Measurements from ENCODE around the gene NKX2-8. TPM values are rescaled to one million over a fixed set of nuclear protein-coding genes. Genes with fewer than 3 reads are reported as not detected.

Gene NKX2-8
- polyA plus RNA-seq, 1 donor from 2014 or later: not detected

DNA sequence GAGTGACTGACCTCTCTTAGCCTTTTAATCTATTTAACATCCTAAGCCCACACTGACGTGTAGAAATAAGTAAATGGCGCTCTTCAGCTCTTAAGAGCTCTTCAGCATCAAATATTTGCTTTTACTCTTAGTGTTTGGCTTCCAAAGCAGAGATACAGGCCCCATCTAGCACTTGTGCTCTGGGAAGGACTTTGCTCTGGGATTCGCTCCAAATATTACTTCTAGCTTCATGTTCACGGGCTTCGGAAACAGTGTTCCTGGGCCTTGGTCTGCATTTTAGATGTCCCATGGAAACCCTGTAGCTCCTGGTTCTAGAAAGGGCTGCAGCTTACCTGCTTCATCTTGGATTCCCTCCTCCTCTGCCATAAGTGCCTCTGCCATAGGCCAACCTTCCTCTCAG is 2.7 kb upstream of the NKX2-8 start:
- Mint-ChIP-seq H3K4me1 (no peaks in the 10 kb centered on the region), H3K9me3 (no peaks in the 10 kb centered on the region), H3K4me3 (no peak overlapping the region), H3K36me3 (no peaks in the 10 kb centered on the region), H3K27me3 (peaks cover 48% of the 10 kb centered on the region), H3K27ac (no peak overlapping the region)

DNA sequence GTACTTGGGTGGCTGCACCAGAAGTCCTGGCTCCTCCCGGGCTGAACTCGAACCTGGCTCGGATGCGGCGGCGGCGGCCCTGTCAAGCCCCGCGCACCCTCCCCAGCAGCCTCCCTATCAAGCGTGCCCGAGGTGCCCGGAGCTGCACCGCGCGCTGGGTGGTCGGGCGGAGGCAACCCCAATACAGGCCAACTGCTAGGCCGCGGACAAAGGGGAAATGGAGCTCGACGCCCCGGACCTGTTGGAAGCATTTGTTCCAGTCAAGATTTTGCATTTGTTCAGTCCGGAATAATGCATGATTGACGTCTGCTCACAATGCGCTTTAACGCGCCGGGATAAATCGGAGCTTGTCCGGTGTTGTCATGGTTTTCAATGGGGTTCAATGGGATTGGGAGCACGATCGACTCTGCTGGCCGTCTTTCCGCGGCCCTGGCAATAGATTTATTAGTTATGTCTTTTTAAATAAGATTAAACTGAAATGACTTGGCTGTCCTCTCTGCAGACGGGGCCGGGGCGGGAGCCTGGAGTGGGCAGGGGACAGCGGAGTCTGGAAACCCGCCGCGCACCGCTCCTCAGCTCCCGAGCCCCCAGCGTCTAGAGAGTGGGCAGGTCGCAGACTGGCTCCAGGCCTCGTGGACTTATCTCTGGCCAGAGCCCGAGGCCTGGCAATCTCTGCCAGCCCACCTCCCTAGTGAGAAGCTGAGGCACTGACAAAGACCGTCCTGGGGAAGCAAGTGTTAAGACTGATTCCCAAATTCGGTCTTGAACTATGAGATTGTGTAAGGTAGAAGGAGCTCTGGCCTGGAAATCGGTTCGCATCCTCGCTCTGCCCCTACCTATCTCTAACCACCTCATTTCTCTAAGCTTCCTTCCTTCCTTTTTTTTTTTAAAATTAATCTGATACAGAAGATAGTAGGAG is 1.7 kb upstream of the NKX2-8 start:
- H3K9me3 Mint-ChIP-seq: no peaks in the 10 kb centered on the region
- H3K4me3 Mint-ChIP-seq: no peak overlapping the region
- H3K27ac Mint-ChIP-seq: no peak overlapping the region
- no peaks in the 10 kb centered on the region for H3K36me3 Mint-ChIP-seq
- peaks cover 56% of the 10 kb centered on the region for H3K27me3 Mint-ChIP-seq
- H3K4me1 Mint-ChIP-seq: no peaks in the 10 kb centered on the region

DNA sequence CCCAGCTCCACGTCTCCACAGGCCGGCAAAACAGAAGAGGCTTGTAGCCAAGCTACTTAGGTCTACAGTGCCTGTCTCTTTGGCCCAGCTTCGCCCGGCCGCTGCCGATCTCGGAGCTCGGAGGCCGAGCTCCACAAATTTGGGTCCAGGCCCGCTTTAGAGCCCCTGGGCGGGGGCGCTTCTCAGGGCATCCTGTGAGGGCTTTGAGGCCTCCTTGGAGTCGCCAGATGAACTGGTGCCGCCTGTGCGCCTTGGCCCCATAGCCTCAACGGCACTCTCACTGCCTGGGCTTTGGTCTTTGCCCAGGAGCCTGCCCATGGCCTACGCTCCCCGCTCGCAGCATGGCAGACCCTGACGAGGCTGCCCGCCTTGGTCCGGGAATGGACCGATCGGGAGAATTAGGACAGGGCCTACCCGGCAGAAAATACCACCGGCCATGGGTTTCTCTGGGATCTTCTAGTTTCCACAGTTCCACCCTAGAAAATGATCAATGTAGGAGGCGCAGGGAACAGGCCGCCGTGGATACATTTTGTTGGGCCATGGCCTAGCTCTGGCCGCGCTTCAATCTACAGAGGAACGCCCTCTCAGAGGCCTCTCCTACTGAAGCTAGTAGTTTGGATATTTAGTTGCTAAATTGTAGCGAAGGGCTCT is 953 bp upstream of the NKX2-8 start:
- Mint-ChIP-seq H3K27me3 (peaks cover 58% of the 10 kb centered on the region), H3K36me3 (no peaks in the 10 kb centered on the region), H3K27ac (no peak overlapping the region), H3K9me3 (no peaks in the 10 kb centered on the region), H3K4me3 (peak overlapping the region in 1 of 4 donors; percentile 37), H3K4me1 (no peaks in the 10 kb centered on the region)

DNA sequence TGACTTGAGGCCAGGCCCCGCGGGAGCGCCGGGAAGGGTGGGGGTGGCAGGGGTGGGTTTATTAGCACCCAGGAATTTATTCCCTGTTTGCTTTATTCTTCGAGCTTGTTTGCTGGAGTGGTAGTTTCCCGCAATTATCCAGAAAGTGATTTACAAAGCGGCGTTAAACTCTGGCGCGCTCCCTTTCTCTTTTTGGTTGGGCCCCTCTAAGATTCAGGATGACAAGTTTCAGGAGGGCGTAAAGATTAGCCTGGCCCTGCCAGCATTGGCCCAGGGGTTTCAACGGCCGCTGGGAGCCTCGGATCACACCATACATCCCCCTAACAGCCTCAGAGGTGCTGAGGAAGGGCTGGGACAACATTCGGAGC is 444 bp upstream of the NKX2-8 start:
- H3K27ac Mint-ChIP-seq: no peak overlapping the region
- H3K4me1 Mint-ChIP-seq: no peaks in the 10 kb centered on the region
- no peaks in the 10 kb centered on the region for H3K36me3 Mint-ChIP-seq
- peaks cover 58% of the 10 kb centered on the region for H3K27me3 Mint-ChIP-seq
- no peak overlapping the region for H3K4me3 Mint-ChIP-seq
- no peaks in the 10 kb centered on the region for H3K9me3 Mint-ChIP-seq

DNA sequence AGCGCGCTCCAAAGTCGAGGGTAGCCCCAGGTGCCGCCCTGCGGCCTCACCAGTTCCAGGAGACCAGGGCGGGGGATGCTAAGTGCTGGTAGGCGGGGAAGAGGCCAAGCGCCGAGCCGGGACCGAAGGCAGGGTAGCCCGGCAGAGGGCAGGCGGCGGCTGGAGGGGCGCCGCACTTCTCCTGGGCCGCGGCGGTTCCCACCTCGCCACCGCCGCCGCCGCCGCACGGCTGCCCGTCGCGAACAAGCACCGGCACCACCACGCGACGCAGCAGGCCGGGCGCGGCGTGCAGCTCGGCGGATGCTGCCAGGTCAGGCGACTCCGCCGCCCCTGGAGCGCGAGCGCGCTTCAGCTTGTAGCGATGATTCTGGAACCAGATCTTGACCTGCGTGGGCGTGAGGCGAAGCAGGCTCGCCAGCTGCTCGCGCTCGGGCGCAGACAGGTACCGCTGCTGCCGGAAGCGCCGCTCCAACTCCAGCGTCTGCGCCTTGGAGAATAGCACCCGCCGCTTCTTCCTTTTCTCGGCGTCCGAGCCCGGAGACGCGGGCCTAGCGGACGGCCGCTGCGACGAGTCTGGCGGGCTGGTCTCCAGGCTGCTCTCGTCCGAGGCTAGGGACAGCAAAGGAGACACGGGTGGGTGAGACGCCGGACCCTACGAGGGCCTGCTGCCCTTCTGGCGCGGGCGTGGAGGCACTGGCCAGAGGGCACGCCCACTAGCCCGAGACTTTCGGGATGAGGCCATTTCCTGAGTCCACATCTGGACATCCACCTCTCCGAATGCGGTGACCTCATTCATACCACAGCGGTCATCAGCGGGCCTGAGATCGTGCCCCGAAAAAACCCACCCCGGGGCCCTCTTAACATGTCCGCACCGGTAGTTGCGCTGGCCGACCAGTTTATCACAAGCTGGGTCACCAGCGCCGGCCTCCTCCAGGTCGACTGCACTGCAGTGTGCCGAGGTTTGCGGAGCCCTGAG is 1.3 kb downstream of the NKX2-8 start:
- no peak overlapping the region for H3K27ac Mint-ChIP-seq
- no peak overlapping the region for H3K4me3 Mint-ChIP-seq
- no peaks in the 10 kb centered on the region for H3K36me3 Mint-ChIP-seq
- H3K9me3 Mint-ChIP-seq: no peaks in the 10 kb centered on the region
- H3K27me3 Mint-ChIP-seq: peaks cover 47% of the 10 kb centered on the region
- no peaks in the 10 kb centered on the region for H3K4me1 Mint-ChIP-seq

DNA sequence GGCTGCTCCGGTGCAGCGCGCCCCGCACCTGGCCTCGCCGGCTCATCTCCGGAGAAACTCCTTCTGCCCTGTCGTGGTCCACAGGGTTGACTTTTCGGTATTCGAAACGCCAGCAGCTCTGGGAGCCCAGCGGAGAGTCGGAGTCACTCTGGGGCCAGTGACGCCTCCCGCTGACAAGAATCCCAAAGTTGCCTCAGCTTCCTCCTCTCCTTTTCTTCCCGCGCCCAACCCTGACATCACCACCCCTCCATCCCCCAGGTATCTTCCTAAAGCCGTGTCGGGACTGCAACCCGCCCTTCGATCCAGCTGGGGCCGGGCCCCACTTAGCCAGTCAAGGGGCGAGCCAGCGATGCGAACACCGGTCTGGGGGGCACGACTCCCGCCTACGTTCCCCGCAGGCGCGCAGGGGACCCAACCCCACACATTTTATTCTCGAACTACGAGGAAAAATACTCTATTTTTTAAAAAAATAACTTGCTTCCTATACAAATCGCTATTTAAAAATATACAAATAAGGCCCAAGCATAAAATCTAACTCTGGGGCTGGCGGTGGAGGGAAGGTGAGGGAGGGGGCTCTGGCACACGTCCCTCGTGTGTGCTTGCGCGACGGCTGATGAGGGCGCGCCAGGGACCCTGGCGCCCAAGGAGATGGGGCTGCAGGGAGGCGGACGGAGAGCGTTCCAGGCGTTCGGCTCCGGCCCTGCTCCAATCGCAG is 2.1 kb downstream of the NKX2-8 start:
- Mint-ChIP-seq H3K27me3 (peaks cover 42% of the 10 kb centered on the region), H3K4me3 (no peak overlapping the region), H3K27ac (no peak overlapping the region), H3K4me1 (no peaks in the 10 kb centered on the region), H3K36me3 (no peaks in the 10 kb centered on the region), H3K9me3 (no peaks in the 10 kb centered on the region)

DNA sequence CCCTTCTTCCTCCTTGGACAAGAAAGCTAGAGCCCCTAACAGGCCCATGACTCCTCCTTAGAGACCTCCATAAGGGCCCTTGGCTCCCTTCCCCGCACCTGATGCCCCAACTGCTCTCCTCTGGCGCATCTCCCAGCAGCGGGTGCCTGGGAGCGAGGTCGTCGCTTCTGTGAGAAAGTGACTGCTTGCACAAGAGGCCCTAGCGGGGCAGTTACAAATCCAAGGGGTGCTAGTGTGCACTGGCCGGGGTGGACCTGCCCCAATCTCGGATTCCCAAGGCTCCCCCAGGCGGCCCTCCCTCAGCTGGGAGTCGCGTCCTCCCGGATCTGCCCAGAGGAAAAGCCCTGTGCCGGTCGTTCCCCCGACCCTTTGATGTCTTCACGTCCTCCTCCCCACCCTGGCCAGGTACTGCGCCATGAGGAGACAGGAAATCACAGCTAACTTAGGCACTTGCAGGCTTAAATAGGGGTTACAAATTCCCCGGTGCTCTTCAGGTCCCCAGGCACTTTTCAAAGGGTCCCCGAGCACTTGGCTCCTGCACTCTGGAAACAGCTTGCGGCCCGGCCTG is 2.8 kb downstream of the NKX2-8 start:
- Mint-ChIP-seq H3K9me3 (no peaks in the 10 kb centered on the region), H3K27ac (no peak overlapping the region), H3K36me3 (no peaks in the 10 kb centered on the region), H3K27me3 (peaks cover 36% of the 10 kb centered on the region), H3K4me1 (no peaks in the 10 kb centered on the region), H3K4me3 (no peak overlapping the region)

DNA sequence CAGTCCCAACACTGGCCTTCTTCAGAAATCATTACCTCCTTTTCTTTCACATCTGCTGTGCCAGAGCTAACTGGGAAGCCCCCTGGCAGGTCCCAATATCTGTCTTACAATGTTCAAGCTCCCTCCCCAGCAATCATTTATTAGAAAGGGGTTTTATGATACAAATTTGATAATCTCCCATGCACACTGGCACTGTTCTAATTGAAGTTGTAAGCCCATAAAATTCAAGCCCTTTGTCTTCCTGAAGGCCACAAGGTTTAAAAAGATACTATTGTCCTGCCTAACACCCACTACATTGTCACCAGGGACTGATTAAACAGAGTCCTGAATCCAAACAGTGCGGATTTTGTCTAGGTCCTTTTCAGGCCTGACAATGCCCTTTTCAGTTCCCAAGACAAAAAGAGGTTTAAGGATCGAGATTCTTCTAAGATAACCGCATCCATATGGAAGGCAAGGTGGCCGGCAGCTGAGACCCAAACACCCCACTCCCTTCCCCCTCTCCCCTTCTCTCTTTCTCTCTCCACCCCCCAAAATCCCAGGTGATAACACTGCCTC is 3.3 kb downstream of the NKX2-8 start:
- H3K4me3 Mint-ChIP-seq: no peak overlapping the region

DNA sequence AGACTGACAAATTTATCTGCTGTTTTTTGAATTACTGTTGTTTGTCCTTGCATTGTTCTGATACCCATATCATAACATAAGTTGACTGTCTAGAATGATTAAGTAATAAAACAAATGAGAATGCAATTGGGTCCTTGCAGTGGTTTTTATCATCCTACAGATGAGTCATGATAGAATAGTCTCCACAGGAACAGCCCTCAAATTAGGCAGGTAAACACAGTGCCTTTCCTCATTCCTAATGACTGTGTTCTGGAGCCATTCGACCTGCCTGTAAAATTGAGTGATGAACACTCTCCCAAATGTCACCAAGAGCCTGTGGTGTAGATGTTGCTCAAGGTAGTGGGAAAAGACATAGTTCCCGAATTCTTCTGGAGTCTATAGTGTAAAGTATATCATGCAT is 12.3 kb downstream of the NKX2-8 start:
- Mint-ChIP-seq H3K27ac (no peak overlapping the region), H3K9me3 (peaks cover 0 to 4% (median 0%) of the 10 kb centered on the region in 3 donors), H3K27me3 (peaks cover 2% of the 10 kb centered on the region), H3K36me3 (no peaks in the 10 kb centered on the region), H3K4me3 (no peak overlapping the region), H3K4me1 (peaks cover 0 to 2% (median 0%) of the 10 kb centered on the region in 3 donors)

More for the DNA sequence above, 3.3 kb downstream of the NKX2-8 start:
- Mint-ChIP-seq H3K36me3 (no peaks in the 10 kb centered on the region), H3K27me3 (peaks cover 32% of the 10 kb centered on the region), H3K27ac (no peak overlapping the region), H3K4me1 (no peaks in the 10 kb centered on the region), H3K9me3 (no peaks in the 10 kb centered on the region)

DNA sequence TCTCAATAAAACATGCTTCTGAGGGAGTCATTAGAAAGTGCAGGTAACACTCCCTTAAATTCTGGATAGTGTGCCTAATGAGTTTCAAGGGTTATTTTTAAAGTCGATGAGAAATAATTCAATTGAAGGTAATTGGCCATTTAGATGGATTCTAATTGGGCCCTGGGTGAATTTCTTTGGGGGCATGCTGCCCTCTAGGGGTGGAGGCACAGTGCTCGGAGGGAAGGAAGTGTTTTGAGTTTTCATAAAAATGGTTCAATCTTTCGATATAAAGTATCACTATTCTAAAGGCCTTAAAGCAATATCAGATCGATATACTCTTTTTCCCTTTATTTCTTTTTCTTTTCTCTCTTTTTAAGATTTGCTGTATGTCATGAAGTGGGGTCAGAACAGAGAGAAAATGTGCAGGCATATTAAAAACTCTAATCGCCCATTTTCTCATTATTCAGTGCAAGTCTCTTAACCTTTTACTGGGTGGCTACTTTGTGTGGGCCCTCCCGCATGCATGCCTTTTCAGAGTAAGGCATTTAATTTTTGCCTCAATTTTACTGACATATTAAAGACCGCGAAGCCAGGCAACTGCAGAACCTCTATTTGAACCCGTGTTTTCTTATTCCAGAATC is 25.5 kb downstream of the NKX2-8 start:
- H3K36me3 Mint-ChIP-seq: no peaks in the 10 kb centered on the region
- H3K4me3 Mint-ChIP-seq: no peak overlapping the region
- H3K27me3 Mint-ChIP-seq: peaks cover 3% of the 10 kb centered on the region
- H3K27ac Mint-ChIP-seq: no peak overlapping the region
- no peaks in the 10 kb centered on the region for H3K9me3 Mint-ChIP-seq
- peaks cover 0 to 3% (median 2%) of the 10 kb centered on the region in 3 donors for H3K4me1 Mint-ChIP-seq

DNA sequence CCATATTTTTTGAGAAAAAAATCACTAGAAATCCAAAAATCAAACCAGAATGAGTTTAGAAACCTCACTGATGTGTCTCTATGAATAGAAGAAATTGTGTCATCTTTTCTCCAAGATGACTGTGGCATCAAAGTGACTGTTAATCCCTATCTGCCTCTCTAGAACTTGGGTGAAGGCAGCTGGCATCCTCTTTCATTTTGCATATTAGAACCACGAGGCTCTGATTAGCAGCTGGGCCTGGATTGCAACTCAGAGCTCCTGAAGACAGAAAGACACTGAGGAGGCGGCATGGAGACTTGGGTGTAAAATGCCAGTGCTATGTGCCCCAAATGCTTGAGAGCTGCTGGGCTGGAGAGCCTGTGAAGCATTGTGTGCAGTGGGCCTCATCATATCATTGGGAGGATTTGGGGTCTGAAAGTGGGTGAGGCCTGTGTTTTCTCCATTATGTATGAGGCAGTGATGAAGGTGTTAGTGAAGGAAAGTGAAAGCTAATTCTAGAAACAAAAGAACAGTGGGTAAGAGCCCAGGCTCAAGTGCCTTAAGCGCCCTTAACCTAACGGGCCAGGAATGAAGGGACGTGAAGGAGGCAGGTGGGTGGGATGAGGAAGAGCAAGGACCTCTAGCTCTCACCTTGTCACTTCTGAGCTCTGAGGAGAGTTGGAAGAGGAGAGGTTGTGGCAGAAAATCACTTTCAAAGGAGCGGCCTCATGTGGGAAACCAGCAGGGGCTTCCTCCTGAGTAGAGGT is 26.2 kb downstream of the NKX2-8 start:
- H3K36me3 Mint-ChIP-seq: no peaks in the 10 kb centered on the region
- H3K4me3 Mint-ChIP-seq: no peak overlapping the region
- no peak overlapping the region for H3K27ac Mint-ChIP-seq
- H3K9me3 Mint-ChIP-seq: no peaks in the 10 kb centered on the region
- peaks cover 0 to 3% (median 2%) of the 10 kb centered on the region in 3 donors for H3K4me1 Mint-ChIP-seq
- H3K27me3 Mint-ChIP-seq: peaks cover 3% of the 10 kb centered on the region

DNA sequence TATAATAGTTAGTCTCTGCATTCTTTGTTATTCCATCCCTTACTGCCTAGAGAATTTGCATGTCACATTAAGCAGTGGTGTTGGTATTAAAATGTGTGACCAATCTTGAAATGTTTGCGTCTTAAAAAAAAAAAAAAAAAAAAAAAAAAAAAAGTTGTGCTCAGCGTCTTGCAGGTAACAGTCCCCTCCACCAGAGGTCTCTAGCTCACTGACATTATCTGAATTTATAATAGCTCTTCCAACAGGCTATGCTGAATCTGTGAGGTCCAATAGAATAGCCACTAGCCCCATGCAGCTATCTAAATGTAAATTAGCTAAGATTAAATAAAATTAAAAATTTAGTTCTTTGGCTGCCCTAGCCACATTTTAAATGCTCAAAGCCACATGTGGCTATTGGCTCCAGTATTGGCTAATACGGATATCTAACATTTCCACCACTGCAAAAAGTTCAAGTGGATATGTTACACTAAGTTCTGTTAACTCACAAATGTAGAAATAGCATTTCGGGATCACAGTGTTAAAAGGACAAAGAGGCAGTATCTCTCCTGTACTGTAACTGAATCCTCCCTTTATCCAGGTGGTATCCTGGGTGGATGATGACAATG is 28.7 kb downstream of the NKX2-8 start:
- Mint-ChIP-seq H3K4me1 (peaks cover 0 to 3% (median 2%) of the 10 kb centered on the region in 3 donors), H3K36me3 (no peaks in the 10 kb centered on the region), H3K4me3 (no peak overlapping the region), H3K27me3 (no peaks in the 10 kb centered on the region), H3K9me3 (no peaks in the 10 kb centered on the region), H3K27ac (no peak overlapping the region)

DNA sequence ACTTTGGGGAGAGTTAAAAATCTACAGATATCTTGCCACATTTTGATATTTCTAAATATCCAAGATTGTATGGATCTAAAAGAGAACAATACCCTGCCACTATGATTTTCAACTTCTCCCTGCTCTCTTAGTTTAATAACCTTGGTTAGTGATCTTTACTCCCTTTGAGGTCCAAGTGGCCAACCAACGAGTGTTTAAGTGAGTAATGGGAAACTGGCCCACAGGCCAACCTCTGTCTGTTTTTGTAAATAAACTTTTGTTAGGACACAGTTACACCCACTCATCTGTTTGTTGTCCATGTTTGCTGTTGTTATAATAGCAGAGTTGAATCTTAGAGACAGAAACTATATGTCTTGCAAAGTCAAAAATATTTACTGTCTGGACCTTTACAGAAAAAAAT is 31.5 kb downstream of the NKX2-8 start:
- H3K4me1 Mint-ChIP-seq: no peaks in the 10 kb centered on the region
- no peak overlapping the region for H3K4me3 Mint-ChIP-seq
- no peaks in the 10 kb centered on the region for H3K36me3 Mint-ChIP-seq
- no peaks in the 10 kb centered on the region for H3K9me3 Mint-ChIP-seq
- no peak overlapping the region for H3K27ac Mint-ChIP-seq
- no peaks in the 10 kb centered on the region for H3K27me3 Mint-ChIP-seq
